Ovary (tissue), 9 donors: ENCODE data around the gene GOLGA6L9. TPM values are rescaled to one million over a fixed set of nuclear protein-coding genes. Genes with fewer than 3 reads are reported as not detected.
"Not testable (repeated sequence)": the region's sequence is repeated elsewhere in the genome, so short reads cannot be mapped to it uniquely, and the experiment has no call there.

Experiments
- DNase-seq, 5 donors: peaks; one replicate each; pipeline ENCODE4 v3.0.0-alpha.2; 2019 to 2020
- H3K27ac ChIP-seq, 2 donors: fragments of 200-600 bp; one replicate each; pipeline versions ENCODE4 v1.5.1 to v1.8.0; 2019 to 2022
- H3K27me3 ChIP-seq: fragments of 200-600 bp; one replicate; pipeline ENCODE4 v1.8.0; 2022
- H3K36me3 ChIP-seq: fragments of 200-600 bp; sonication (generic); one replicate; pipeline ENCODE4 v1.5.1; 2019
- H3K4me1 ChIP-seq: one replicate; pipeline ENCODE4 v1.8.1; 2013; ENCODE audit warnings: mild to moderate bottlenecking, moderate library complexity; ENCODE audit not compliant: insufficient read depth
- H3K4me3 ChIP-seq: fragments of 200-600 bp; sonication (generic); one replicate; pipeline ENCODE4 v1.5.1; 2017
- H3K9me3 ChIP-seq, 2 donors: fragments of 200-600 bp in 1 of 2; sonication (generic) in 1 of 2; one replicate each; pipeline versions ENCODE4 v1.5.1 to v1.8.1; 2013 to 2019; ENCODE audit warnings: mild to moderate bottlenecking in 1 of 2, moderate library complexity in 1 of 2
- CTCF ChIP-seq, 3 donors: fragments of 450-650 bp in 2 of 3; fragments of 200-600 bp in 1 of 3; IDR thresholded peaks; one replicate each; pipeline versions ENCODE4 v1.5.1 to v1.8.0; 2016 to 2022; ENCODE audit warnings: antibody characterized with exemption in 3 of 3, mild to moderate bottlenecking in 1 of 3
- EP300 ChIP-seq: sonication (generic); formaldehyde crosslinking; IDR thresholded peaks from one replicate; pipeline ENCODE4 v1.6.1; 2017; ENCODE audit warnings: antibody characterized with exemption
- POLR2A ChIP-seq: fragments of 450-650 bp; IDR thresholded peaks from one replicate; pipeline ENCODE4 v1.6.1; 2017; ENCODE audit warnings: antibody characterized with exemption, mild to moderate bottlenecking, moderate library complexity
- WGBS, 3 donors: extraction: QIAGEN DNeasy Blood & Tissue Kit in 1 of 3; methylation state at CpG; one replicate each; pipeline versions ENCODE4 v1.1.5 to v1.1.7; 2013 to 2017; 5-methylcytosine and 5-hydroxymethylcytosine counted together
- intact Hi-C, 4 donors: fragments of 100-400 bp; cut with DNase I; formaldehyde crosslinking; loops; one replicate each; pipeline versions ENCODE4 v1.11.0 to v1.15.1; 2022 to 2023
- polyA plus RNA-seq, 2 donors: library from polyadenylated mRNA; stranded (reverse); fragments of 200-250 nt in 1 of 2; fragments of 350-450 nt in 1 of 2; fragmentation: Illumina TruSeq in 1 of 2; extraction: RNeasy Lipid Tissue Mini Kit (QIAGEN cat#74804) in 1 of 2; gene quantifications; one replicate each; pipeline ENCODE4 v1.2.3, GENCODE V29; 2013 to 2014
- total RNA-seq, 7 donors: library from RNA; depleted of rRNA in 2 of 7; stranded (reverse); fragments of >200 nt in 2 of 7; fragmentation: NEBNext Ultra II Directional in 3 of 7; extraction: Animal tissue kit (Norgen Biotek cat#: 25700) in 3 of 7; gene quantifications; one replicate each; pipeline versions ENCODE4 v1.1.0 to v1.2.4, GENCODE V29; 2016 to 2023
- donor health status: DM: no; HTN: no; CAD: no; lungs with moderate emphysema.
- donor health status: DM: no; HTN: no; CAD: no.
- donor health status: Bipolar disorder and iron deficiency.
- donor health status: DM: yes; HTN: yes; CAD: no.
- donor health status: DM: no; HTN: no; CAD: no.
- donor health status: DM: yes; HTN: yes; CAD: no.

Gene GOLGA6L9
- total and polyA plus RNA-seq, 9 donors, result 2.6 to 5.5 (median 3.2) TPM

GRCh38 chr15:82397817-82398216 lies 31.8 kb upstream of the GOLGA6L9 start:
- TF ChIP-seq CTCF (IDR thresholded peaks at IDR 0.05) (no peak), EP300 (no peak), POLR2A (no peak)
- H3K36me3 ChIP-seq, result no peaks in the 10 kb centered on the region
- no peak overlapping the region for H3K4me3 ChIP-seq
- no peaks in the 10 kb centered on the region for H3K27me3 ChIP-seq
- no peak for DNase-seq
- intact Hi-C loops, result no loop called here
- 92 to 94% (median 93%) methylated on average over 3 of the region's 3 CpGs for WGBS, 3 donors
- H3K4me1 ChIP-seq, result no peaks in the 10 kb centered on the region
- no peaks in the 10 kb centered on the region for H3K9me3 ChIP-seq
- no peak overlapping the region for H3K27ac ChIP-seq

- no peak for TF ChIP-seq CTCF (IDR thresholded peaks at IDR 0.05)
- H3K4me3 ChIP-seq, result no peak overlapping the region
- no peak overlapping the region for H3K27ac ChIP-seq
- H3K36me3 ChIP-seq, result no peaks in the 10 kb centered on the region
- no peak for DNase-seq
- no peaks in the 10 kb centered on the region for H3K4me1 ChIP-seq
- H3K9me3 ChIP-seq, result no peaks in the 10 kb centered on the region
- no peaks in the 10 kb centered on the region for H3K27me3 ChIP-seq
- intact Hi-C loops, result no loop called here
- 100% methylated on average over 1 of the region's 1 CpG; no CpG with 5 or more reads in 1 of the 3 donors for WGBS, 3 donors
Observed at GRCh38 chr15:82398785-82399184, 30.8 kb upstream of the GOLGA6L9 start.

- WGBS, 3 donors, result 86 to 88% (median 87%) methylated on average over 5 of the region's 5 CpGs
- H3K36me3 ChIP-seq, DNase-seq, intact Hi-C loops, H3K27ac ChIP-seq, H3K27me3 ChIP-seq, H3K4me3 ChIP-seq, H3K4me1 ChIP-seq, H3K9me3 ChIP-seq: not testable (repeated sequence)
Observed at GRCh38 chr15:82399366-82400103, 30.1 kb upstream of the GOLGA6L9 start.

- H3K4me3 ChIP-seq, DNase-seq, intact Hi-C loops, H3K36me3 ChIP-seq, H3K9me3 ChIP-seq, H3K4me1 ChIP-seq, H3K27me3 ChIP-seq, H3K27ac ChIP-seq: not testable (repeated sequence)
- WGBS, 3 donors, result 86 to 92% (median 88%) methylated on average over 6 of the region's 6 CpGs
Observed at GRCh38 chr15:82401918-82402317, 27.7 kb upstream of the GOLGA6L9 start.

GRCh38 chr15:82402341-82402740 lies 27.3 kb upstream of the GOLGA6L9 start:
- 94 to 100% (median 96%) methylated on average over 1 of the region's 1 CpG for WGBS, 3 donors

GRCh38 chr15:82406211-82406610 lies 23.4 kb upstream of the GOLGA6L9 start:
- H3K27ac ChIP-seq, H3K4me3 ChIP-seq, intact Hi-C loops, H3K4me1 ChIP-seq, H3K27me3 ChIP-seq, H3K9me3 ChIP-seq, H3K36me3 ChIP-seq, DNase-seq: not testable (repeated sequence)
- 7 to 27% (median 13%) methylated on average over 2 of the region's 2 CpGs for WGBS, 3 donors

More at GRCh38 chr15:82402341-82402740, 27.3 kb upstream of the GOLGA6L9 start:
- DNase-seq, H3K27me3 ChIP-seq, H3K4me3 ChIP-seq, intact Hi-C loops, H3K36me3 ChIP-seq, H3K27ac ChIP-seq, H3K4me1 ChIP-seq, H3K9me3 ChIP-seq: not testable (repeated sequence)

GRCh38 chr15:82410306-82410705 lies 19.3 kb upstream of the GOLGA6L9 start:
- H3K27ac ChIP-seq, H3K4me3 ChIP-seq, H3K27me3 ChIP-seq, H3K36me3 ChIP-seq, H3K9me3 ChIP-seq, DNase-seq, H3K4me1 ChIP-seq, intact Hi-C loops: not testable (repeated sequence)
- WGBS, 3 donors, result 77 to 80% (median 79%) methylated on average over 4 of the region's 4 CpGs

GRCh38 chr15:82411595-82411994 lies 18.0 kb upstream of the GOLGA6L9 start:
- DNase-seq, H3K4me1 ChIP-seq, intact Hi-C loops, H3K27me3 ChIP-seq, H3K4me3 ChIP-seq, H3K36me3 ChIP-seq, H3K9me3 ChIP-seq, H3K27ac ChIP-seq: not testable (repeated sequence)
- 96 to 99% (median 98%) methylated on average over 1 of the region's 1 CpG for WGBS, 3 donors

GRCh38 chr15:82414525-82415191 lies 15.0 kb upstream of the GOLGA6L9 start:
- DNase-seq, H3K27me3 ChIP-seq, H3K4me3 ChIP-seq, H3K4me1 ChIP-seq, H3K36me3 ChIP-seq, intact Hi-C loops, H3K9me3 ChIP-seq, H3K27ac ChIP-seq: not testable (repeated sequence)
- 43 to 55% (median 48%) methylated on average over 6 of the region's 6 CpGs for WGBS, 3 donors

GRCh38 chr15:82420516-82420915 lies 9.1 kb upstream of the GOLGA6L9 start:
- intact Hi-C loops, H3K36me3 ChIP-seq, DNase-seq, H3K27ac ChIP-seq, H3K4me1 ChIP-seq, H3K9me3 ChIP-seq, H3K4me3 ChIP-seq, H3K27me3 ChIP-seq: not testable (repeated sequence)
- WGBS, 3 donors, result 25 to 81% (median 58%) methylated on average over 2 of the region's 2 CpGs
